HepG2 (cell line): ENCODE data around the gene SMIM22. TPM values are rescaled to one million over a fixed set of nuclear protein-coding genes. Genes with fewer than 3 reads are reported as not detected.

Experiments used
- ATAC-seq: fragments of 200-7000 bp; cut with Tn5 transposase; 3 replicates; pipeline ENCODE4 v1.9.1; 2020; ENCODE audit warnings: mild to moderate bottlenecking, moderate library complexity
- BruUV-seq: library from RNA; stranded (reverse); fragments of 400-500 nt; replicated peaks from 2 replicates; lab custom pipeline; 2021; lab: Mats Ljungman, UMichigan
- CTCF ChIA-PET: fragments of 300-600 bp; formaldehyde crosslinking; extraction: SDS; loops from one replicate; lab custom pipeline; 2021; ENCODE audit warnings: low total read pairs, inconsistent platforms, low intra/inter-chr PET ratio; lab: Yijun Ruan, JAX
- POLR2A ChIA-PET: fragments of 350-600 bp; sonication (Branson Sonifier 250); formaldehyde crosslinking; loops from one replicate; lab custom pipeline; 2020; ENCODE audit warnings: antibody characterized with exemption, inconsistent platforms; lab: Yijun Ruan, JAX
- DNase-seq: peaks from one replicate; pipeline ENCODE4 v3.0.0-alpha.2; 2015; ENCODE audit warnings: low spot score
- FAIRE-seq: peaks from 3 replicates; lab custom pipeline; 2011; peaks lifted over from hg19 to GRCh38; lab: Jason Lieb, UNC
- H2AFZ ChIP-seq: one replicate; pipeline ENCODE4 v1.6.1; 2011; ENCODE audit warnings: low read length, inconsistent platforms
- H3K27ac ChIP-seq: fragments of 300-600 bp; 3 replicates; pipeline ENCODE4 v1.8.0; 2011; ENCODE audit warnings: mixed run types, mild to moderate bottlenecking, mixed read lengths, low read length, inconsistent platforms; ENCODE audit not compliant: insufficient read depth; ENCODE audit errors: extremely low read length
- H3K27me3 ChIP-seq, 2 experiments: fragments of 200-600 bp in 1 of 2; 2 replicates in 1 of 2; 3 replicates in 1 of 2; pipeline versions ENCODE4 v1.6.0 to v1.8.0; 2011; ENCODE audit warnings: low read length in 2 of 2, mild to moderate bottlenecking in 2 of 2, moderate library complexity in 2 of 2, inconsistent platforms in 1 of 2; ENCODE audit not compliant: insufficient read depth in 2 of 2, control insufficient read depth in 1 of 2
- H3K36me3 ChIP-seq, 2 experiments: fragments of 200-600 bp in 1 of 2; replicated peaks in 1 of 2; 2 replicates in 1 of 2; 3 replicates in 1 of 2; pipeline versions ENCODE4 v1.5.1 to v1.8.0; 2011; ENCODE audit warnings: low read length in 2 of 2, inconsistent platforms in 1 of 2; ENCODE audit not compliant: insufficient read depth in 2 of 2, control insufficient read depth in 1 of 2
- H3K4me1 ChIP-seq: 2 replicates; pipeline ENCODE4 v1.5.1; 2012; ENCODE audit warnings: low read length, inconsistent platforms; ENCODE audit not compliant: insufficient read depth
- H3K4me2 ChIP-seq: 2 replicates; pipeline ENCODE4 v1.6.0; 2011; ENCODE audit warnings: low read depth, low read length, inconsistent platforms
- H3K4me3 ChIP-seq, 3 experiments: fragments of 200-600 bp in 1 of 3; sonication (generic), shearing (Covaris generic) in 1 of 3; replicated peaks in 1 of 3; 2 replicates each; pipeline ENCODE4 v1.5.1; 2011 to 2016; ENCODE audit warnings: low read length in 3 of 3, inconsistent platforms in 2 of 3, low read depth in 2 of 3, mild to moderate bottlenecking in 2 of 3, control low read depth in 1 of 3, mixed read lengths in 1 of 3; ENCODE audit not compliant: insufficient read depth in 1 of 3
- H3K79me2 ChIP-seq: one replicate; pipeline ENCODE4 v1.6.1; 2011; ENCODE audit warnings: low read length, inconsistent platforms; ENCODE audit not compliant: insufficient read depth
- H3K9ac ChIP-seq: 2 replicates; pipeline ENCODE4 v1.6.0; 2011; ENCODE audit warnings: mild to moderate bottlenecking, low read depth, low read length, inconsistent platforms; ENCODE audit not compliant: insufficient read depth
- H3K9me3 ChIP-seq: 2 replicates; pipeline ENCODE4 v1.5.1; 2012; ENCODE audit warnings: mild to moderate bottlenecking, low read length
- H4K20me1 ChIP-seq: 2 replicates; pipeline ENCODE4 v1.6.0; 2011; ENCODE audit warnings: inconsistent platforms, mild to moderate bottlenecking, low read length, moderate library complexity; ENCODE audit not compliant: insufficient read depth
- ARID3A ChIP-seq: IDR thresholded peaks from 2 replicates; pipeline ENCODE4 v1.6.1; 2012; ENCODE audit warnings: low read depth, low read length, improper control_type of control experiment
- CHD4 ChIP-seq: fragments of 200-600 bp; sonication (generic); IDR thresholded peaks from 2 replicates; pipeline ENCODE4 v1.7.0; 2017; ENCODE audit warnings: mild to moderate bottlenecking, low read length, borderline replicate concordance
- FOXK2 ChIP-seq: fragments of 450-650 bp; IDR thresholded peaks from 2 replicates; pipeline ENCODE4 v1.6.1; 2016
- FOXO1 ChIP-seq: sonication (generic); formaldehyde crosslinking; IDR thresholded peaks from 2 replicates; pipeline ENCODE4 v1.4.0; 2020; ENCODE audit warnings: missing genetic modification reagents
- GFI1 ChIP-seq: sonication (generic); formaldehyde crosslinking; IDR thresholded peaks from 2 replicates; pipeline ENCODE4 v1.5.0; 2020; ENCODE audit warnings: missing genetic modification reagents, mild to moderate bottlenecking, borderline replicate concordance
- GPN1 ChIP-seq: sonication (generic); formaldehyde crosslinking; IDR thresholded peaks from 2 replicates; pipeline ENCODE4 v1.5.1; 2020; ENCODE audit warnings: missing genetic modification reagents, borderline replicate concordance
- MAFG ChIP-seq: sonication (generic); formaldehyde crosslinking; IDR thresholded peaks from 2 replicates; pipeline ENCODE4 v1.5.1; 2020; ENCODE audit warnings: mild to moderate bottlenecking, missing genetic modification reagents
- MATR3 ChIP-seq: sonication (generic); formaldehyde crosslinking; IDR thresholded peaks from 2 replicates; pipeline ENCODE4 v1.4.0; 2020; ENCODE audit warnings: missing genetic modification reagents
- PTBP1 ChIP-seq: fragments of 200-400 bp; formaldehyde crosslinking; IDR thresholded peaks from 2 replicates; pipeline ENCODE4 v1.6.1; 2018; ENCODE audit warnings: low read length, low read depth; ENCODE audit not compliant: poor library complexity, severe bottlenecking
- SNRNP70 ChIP-seq: fragments of 200-400 bp; formaldehyde crosslinking; IDR thresholded peaks from 2 replicates; pipeline ENCODE4 v1.6.1; 2017; ENCODE audit warnings: mild to moderate bottlenecking, low read depth, low read length, moderate library complexity
- ZNF446 ChIP-seq: sonication (generic); formaldehyde crosslinking; IDR thresholded peaks from 2 replicates; pipeline ENCODE4 v1.5.0; 2020; ENCODE audit warnings: mild to moderate bottlenecking, missing genetic modification reagents
- ZNF879 ChIP-seq: sonication (generic); formaldehyde crosslinking; IDR thresholded peaks from 2 replicates; pipeline ENCODE4 v1.8.1; 2023; ENCODE audit warnings: missing genetic modification reagents
- ZSCAN22 ChIP-seq: sonication (generic); formaldehyde crosslinking; IDR thresholded peaks from 2 replicates; pipeline ENCODE4 v1.4.0; 2020; ENCODE audit warnings: mild to moderate bottlenecking, missing genetic modification reagents
- WGBS: methylation state at CpG from one replicate; pipeline ENCODE4 v1.1.6; 2017; ENCODE audit warnings: low lambda C conversion rate; 5-methylcytosine and 5-hydroxymethylcytosine counted together
- in situ Hi-C: cut with HindIII; loops from 2 replicates; pipeline ENCODE4 v1.10.0; 2017; ENCODE audit warnings: low pct_unique_long_range_greater_than_20kb; ENCODE audit not compliant: extremely low pct_ligation_motif_present
- intact Hi-C: fragments of 100-400 bp; cut with micrococcal nuclease; formaldehyde crosslinking; loops from one replicate; pipeline ENCODE4 v1.10.0; 2022; ENCODE audit not compliant: unreplicated experiment
- polyA plus RNA-seq, 8 experiments: library from polyadenylated mRNA; depleted of rRNA in 3 of 8; stranded (reverse) in 7 of 8; unstranded in 1 of 8; fragments of >200 nt; fragmentation: Illumina TruSeq in 4 of 8; extraction: Trizol in 4 of 8; gene quantifications; 2 replicates each; pipeline versions ENCODE4 v1.2.1 to v1.2.3, GENCODE V29; 2011 to 2016; ENCODE audit warnings: low read depth in 4 of 8, missing spikeins in 1 of 8, mixed read lengths in 1 of 8; ENCODE audit not compliant: insufficient read depth in 1 of 8
- total RNA-seq, 5 experiments: library from RNA; depleted of rRNA; stranded (reverse); fragments of >200 nt; fragmentation: Illumina TruSeq; extraction: Trizol; gene quantifications; 2 replicates each; pipeline ENCODE4 v1.2.3, GENCODE V29; 2016; ENCODE audit warnings: low read depth in 1 of 5
- TF ChIP-seq, protein P1 (sequence below), 2 experiments: fragments of 450-650 bp in 1 of 2; sonication (generic) in 1 of 2; formaldehyde crosslinking; IDR thresholded peaks; 2 replicates each; pipeline versions ENCODE4 v1.5.0 to v1.8.0; 2020 to 2022; ENCODE audit warnings: mild to moderate bottlenecking in 1 of 2, missing genetic modification reagents in 1 of 2

The SMIM22 gene
- total and polyA plus RNA-seq, 2 of the 13 experiments (the other 11 are each of a cell fraction or from before 2014, with no cell fraction given): not detected

DNA sequence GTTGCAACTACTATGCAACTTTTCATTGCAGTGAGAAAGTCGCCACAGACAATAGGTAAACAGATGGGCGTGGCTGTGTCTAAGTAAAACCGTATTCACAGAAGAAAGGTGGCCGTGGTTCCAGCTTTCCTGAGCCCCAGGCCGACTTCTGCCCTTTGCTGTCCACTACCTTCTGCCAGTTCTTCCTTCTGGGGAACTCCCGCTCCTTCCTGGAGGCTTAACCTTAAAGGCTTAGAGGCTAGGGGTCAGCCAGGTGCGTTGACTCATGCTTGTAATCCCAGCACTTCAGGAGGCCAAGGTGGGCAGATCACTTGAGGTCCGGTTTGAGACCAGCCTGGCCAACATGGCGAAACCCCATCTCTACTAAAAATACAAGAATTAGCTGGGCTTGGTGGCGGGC lies 4.9 kb upstream of the SMIM22 start:
- intact Hi-C loops (no loop called here), in situ Hi-C loops (no loop called here)
- Histone ChIP-seq H3K4me1 (peaks cover 69% of the 10 kb centered on the region), H3K4me3 (no peak overlapping the region), H3K27ac (no peak overlapping the region), H2AFZ (no peak overlapping the region), H3K27me3 (no peaks in the 10 kb centered on the region; a peak in 1 of 5 replicates), H3K9me3 (no peaks in the 10 kb centered on the region), H3K36me3 (no peaks in the 10 kb centered on the region), H3K4me2 (peak overlapping the region; percentile 44; the same call in 1 of the 2 replicates), H4K20me1 (no peaks in the 10 kb centered on the region), H3K9ac (no peak overlapping the region), H3K79me2 (no peaks in the 10 kb centered on the region)
- FAIRE-seq (no peak), DNase-seq (no peak), ATAC-seq (no peak)
- WGBS: 19% methylated on average over 10 of the region's 10 CpGs
- no peak for TF ChIP-seq MATR3
- TF ChIP-seq, protein P1, sequence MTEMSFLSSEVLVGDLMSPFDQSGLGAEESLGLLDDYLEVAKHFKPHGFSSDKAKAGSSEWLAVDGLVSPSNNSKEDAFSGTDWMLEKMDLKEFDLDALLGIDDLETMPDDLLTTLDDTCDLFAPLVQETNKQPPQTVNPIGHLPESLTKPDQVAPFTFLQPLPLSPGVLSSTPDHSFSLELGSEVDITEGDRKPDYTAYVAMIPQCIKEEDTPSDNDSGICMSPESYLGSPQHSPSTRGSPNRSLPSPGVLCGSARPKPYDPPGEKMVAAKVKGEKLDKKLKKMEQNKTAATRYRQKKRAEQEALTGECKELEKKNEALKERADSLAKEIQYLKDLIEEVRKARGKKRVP (CRISPR knock-in tag; IDR thresholded peaks at IDR 0.05): 0 out of 4 replicates have a peak, but pooled peaks of 1 of the 2 experiments have one; percentile 47
- CTCF ChIA-PET: no interaction called here
- no TSS peak for BruUV-seq
- POLR2A ChIA-PET: interaction anchor here (2.4 to 3.0 kb wide), 2 partner anchors 11 to 22 kb away, joined by 17 read pairs; partner anchors contain the start of gene ROGDI

GRCh38 chr16:4790871-4791270 lies 4.3 kb upstream of the SMIM22 start:
- H3K4me3 ChIP-seq: no peak overlapping the region
- H3K4me2 ChIP-seq: no peak overlapping the region
- TF ChIP-seq FOXO1 (CRISPR knock-in tag) (no peak), GFI1 (CRISPR knock-in tag) (no peak), ZSCAN22 (CRISPR knock-in tag) (no peak), ZNF879 (CRISPR knock-in tag) (no peak), FOXK2 (no peak), MAFG (CRISPR knock-in tag) (no peak), CHD4 (no peak), GPN1 (CRISPR knock-in tag) (no peak), ARID3A (no peak), ZNF446 (CRISPR knock-in tag) (no peak), SNRNP70 (no peak), PTBP1 (no peak)
- TF ChIP-seq, all 625 proteins: peak for 0
- FAIRE-seq: no peak
- Histone ChIP-seq H3K9ac (no peak overlapping the region), H3K79me2 (no peaks in the 10 kb centered on the region), H3K9me3 (no peaks in the 10 kb centered on the region), H3K36me3 (no peaks in the 10 kb centered on the region), H4K20me1 (no peaks in the 10 kb centered on the region), H3K4me1 (peaks cover 63% of the 10 kb centered on the region), H3K27ac (no peak overlapping the region), H2AFZ (no peak overlapping the region), H3K27me3 (no peaks in the 10 kb centered on the region; a peak in 1 of 5 replicates)
- 72% methylated on average over 10 of the region's 10 CpGs for WGBS
- intact Hi-C loops: no loop called here
- no TSS peak for BruUV-seq
- POLR2A ChIA-PET: interaction anchor here (3.0 kb wide), 1 partner anchor 11 kb away, joined by 17 read pairs; the partner anchor contains the start of gene ROGDI
- CTCF ChIA-PET: no interaction called here
- ATAC-seq: no peak
- in situ Hi-C loops: no loop called here
- DNase-seq: no peak
